Cardiac fibroblast (primary cell): ENCODE results near the gene HEXIM1.

Experiments
- DNase-seq, 2 donors: peaks; one replicate each; pipeline versions ENCODE4 v3.0.0 to v3.0.0-alpha.2; 2010; ENCODE audit warnings: low read depth in 2 of 2
- H3K4me3 ChIP-seq, 2 donors: replicated peaks in 1 of 2; 1 replicate in 1 of 2; 2 replicates in 1 of 2; pipeline ENCODE4 v1.5.1; 2011; ENCODE audit warnings: low read depth in 2 of 2, low read length in 2 of 2, mild to moderate bottlenecking in 2 of 2, moderate library complexity in 1 of 2
- TF ChIP-seq, protein P1 (sequence below): IDR thresholded peaks from one replicate; pipeline ENCODE4 v1.5.1; 2011; ENCODE audit warnings: low read depth, mild to moderate bottlenecking, low read length, inconsistent platforms

The HEXIM1 gene

GRCh38 chr17:45146890-45147580, 1.2 kb upstream of the HEXIM1 start:
- TF ChIP-seq, protein P1, sequence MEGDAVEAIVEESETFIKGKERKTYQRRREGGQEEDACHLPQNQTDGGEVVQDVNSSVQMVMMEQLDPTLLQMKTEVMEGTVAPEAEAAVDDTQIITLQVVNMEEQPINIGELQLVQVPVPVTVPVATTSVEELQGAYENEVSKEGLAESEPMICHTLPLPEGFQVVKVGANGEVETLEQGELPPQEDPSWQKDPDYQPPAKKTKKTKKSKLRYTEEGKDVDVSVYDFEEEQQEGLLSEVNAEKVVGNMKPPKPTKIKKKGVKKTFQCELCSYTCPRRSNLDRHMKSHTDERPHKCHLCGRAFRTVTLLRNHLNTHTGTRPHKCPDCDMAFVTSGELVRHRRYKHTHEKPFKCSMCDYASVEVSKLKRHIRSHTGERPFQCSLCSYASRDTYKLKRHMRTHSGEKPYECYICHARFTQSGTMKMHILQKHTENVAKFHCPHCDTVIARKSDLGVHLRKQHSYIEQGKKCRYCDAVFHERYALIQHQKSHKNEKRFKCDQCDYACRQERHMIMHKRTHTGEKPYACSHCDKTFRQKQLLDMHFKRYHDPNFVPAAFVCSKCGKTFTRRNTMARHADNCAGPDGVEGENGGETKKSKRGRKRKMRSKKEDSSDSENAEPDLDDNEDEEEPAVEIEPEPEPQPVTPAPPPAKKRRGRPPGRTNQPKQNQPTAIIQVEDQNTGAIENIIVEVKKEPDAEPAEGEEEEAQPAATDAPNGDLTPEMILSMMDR: no peak
- peak overlapping the region; percentile 54 to 60 for H3K4me3 ChIP-seq
- peak; percentile 76 to 84 for DNase-seq

GRCh38 chr17:45147581-45148182, 593 bp upstream of the HEXIM1 start:
- peak; percentile 96 to 97 for DNase-seq
- H3K4me3 ChIP-seq: peak overlapping the region; percentile 54 to 60

GRCh38 chr17:45149037-45149668, 878 bp downstream of the HEXIM1 start:
- H3K4me3 ChIP-seq: peak overlapping the region; percentile 88 to 93
- TF ChIP-seq, protein P1: peak; percentile 86
- peak; percentile 80 to 87 for DNase-seq

More at GRCh38 chr17:45147581-45148182, 593 bp upstream of the HEXIM1 start:
- TF ChIP-seq, protein P1: no peak

GRCh38 chr17:45149669-45150664, 1.7 kb downstream of the HEXIM1 start:
- TF ChIP-seq, protein P1: no peak
- peak overlapping the region; percentile 88 to 93 for H3K4me3 ChIP-seq
- peak; percentile 70 to 73 for DNase-seq

- TF ChIP-seq, protein P1: no peak
- H3K4me3 ChIP-seq: peak overlapping the region; percentile 88 to 93
- peak in 1 of 2 donors; percentile 16 for DNase-seq
Measured at GRCh38 chr17:45150911-45151809, 2.9 kb downstream of the HEXIM1 start.
